OCI-LY7 (cell line): ENCODE results near the gene CYP2B6. TPM values are rescaled to one million over a fixed set of nuclear protein-coding genes. Genes with fewer than 3 reads are reported as not detected.

Experiments used
- BruUV-seq: library from RNA; stranded (reverse); fragments of 400-500 nt; replicated peaks from 2 replicates; lab custom pipeline; 2021; lab: Mats Ljungman, UMichigan
- CTCF ChIA-PET: fragments of 300-600 bp; sonication (Branson Sonifier 250); formaldehyde crosslinking; loops from one replicate; lab custom pipeline; 2022; ENCODE audit warnings: antibody characterized with exemption; ENCODE audit not compliant: unreplicated experiment; lab: Charles Lee
- POLR2A ChIA-PET: fragments of 300-600 bp; sonication (Branson Sonifier 250); formaldehyde crosslinking; loops from one replicate; lab custom pipeline; 2022; ENCODE audit warnings: antibody characterized with exemption; lab: Charles Lee
- DNase-seq: peaks from one replicate; pipeline ENCODE4 v3.0.0-alpha.2; 2015; ENCODE audit warnings: low spot score
- H2AFZ ChIP-seq: fragments of 200-600 bp; sonication (generic), shearing (Covaris generic); 2 replicates; pipeline ENCODE4 v1.6.1; 2014; ENCODE audit warnings: mild to moderate bottlenecking, antibody characterized with exemption, low read length, moderate library complexity
- H3K27ac ChIP-seq: fragments of 200-600 bp; sonication (generic); 2 replicates; pipeline ENCODE4 v1.5.1; 2014; ENCODE audit warnings: mixed run types, low read depth, mild to moderate bottlenecking, moderate library complexity, low read length, inconsistent platforms; ENCODE audit not compliant: poor library complexity, severe bottlenecking
- H3K36me3 ChIP-seq: fragments of 200-600 bp; sonication (generic); 2 replicates; pipeline ENCODE4 v1.6.1; 2014; ENCODE audit warnings: mild to moderate bottlenecking, antibody characterized with exemption, low read length, moderate library complexity, mixed read lengths; ENCODE audit not compliant: insufficient read depth
- H3K4me1 ChIP-seq: fragments of 200-600 bp; sonication (generic); 2 replicates; pipeline ENCODE4 v1.5.1; 2014; ENCODE audit warnings: mild to moderate bottlenecking, low read length; ENCODE audit not compliant: insufficient read depth, poor library complexity, severe bottlenecking
- H3K4me2 ChIP-seq: fragments of 200-600 bp; sonication (generic); 2 replicates; pipeline ENCODE4 v1.6.1; 2014; ENCODE audit warnings: mild to moderate bottlenecking, low read length
- H3K4me3 ChIP-seq: fragments of 200-600 bp; sonication (generic); 2 replicates; pipeline ENCODE4 v1.5.1; 2014; ENCODE audit warnings: mild to moderate bottlenecking, low read depth, low read length; ENCODE audit not compliant: poor library complexity, severe bottlenecking
- H3K79me2 ChIP-seq: fragments of 200-600 bp; sonication (generic); 2 replicates; pipeline ENCODE4 v1.6.1; 2016; ENCODE audit warnings: low read depth, mild to moderate bottlenecking, low read length, moderate library complexity, mixed read lengths; ENCODE audit not compliant: insufficient read depth
- H3K9me2 ChIP-seq: fragments of 200-600 bp; sonication (generic); 2 replicates; pipeline ENCODE4 v1.6.1; 2016; ENCODE audit warnings: mild to moderate bottlenecking, low read length, mixed read lengths; ENCODE audit not compliant: insufficient read depth
- H3K9me3 ChIP-seq: fragments of 200-600 bp; sonication (generic); 2 replicates; pipeline ENCODE4 v1.6.1; 2014; ENCODE audit warnings: mild to moderate bottlenecking, mixed run types, low read length, mixed read lengths
- H4K20me1 ChIP-seq: fragments of 200-600 bp; sonication (generic); 2 replicates; pipeline ENCODE4 v1.6.1; 2014; ENCODE audit warnings: mild to moderate bottlenecking, antibody characterized with exemption, low read length, moderate library complexity, mixed read lengths; ENCODE audit not compliant: insufficient read depth
- CTCF ChIP-seq: fragments of 200-600 bp; sonication (generic); conservative IDR thresholded peaks from 2 replicates; pipeline ENCODE4 v1.5.1; 2014; ENCODE audit warnings: mild to moderate bottlenecking, antibody characterized with exemption, low read length, moderate library complexity, mixed read lengths
- EZH2phosphoT487 ChIP-seq: fragments of 200-600 bp; sonication (generic); IDR thresholded peaks from 2 replicates; pipeline ENCODE4 v1.6.1; 2018; ENCODE audit warnings: low read depth, borderline replicate concordance, mild to moderate bottlenecking, mixed run types, antibody characterized with exemption, low read length, moderate library complexity, mixed read lengths
- intact Hi-C: fragments of 100-400 bp; cut with micrococcal nuclease; formaldehyde crosslinking; loops from one replicate; pipeline ENCODE4 v1.10.0; 2022; ENCODE audit not compliant: unreplicated experiment
- total RNA-seq, 2 experiments: library from RNA; depleted of rRNA in 1 of 2; stranded (reverse); fragments of >200 nt in 1 of 2; shearing (Covaris generic) in 1 of 2; gene quantifications; 2 replicates each; pipeline ENCODE4 v1.2.3, GENCODE V29; 2014 to 2022

CYP2B6 gene
- total RNA-seq, 2 experiments from 2014 or later = not detected

- intact Hi-C loops = no loop called here
- Histone ChIP-seq H4K20me1 (no peaks in the 10 kb centered on the region), H3K9me3 (no peaks in the 10 kb centered on the region), H3K9me2 (no peaks in the 10 kb centered on the region), H2AFZ (no peak overlapping the region), H3K79me2 (no peaks in the 10 kb centered on the region), H3K27ac (no peak overlapping the region), H3K36me3 (no peaks in the 10 kb centered on the region), H3K4me2 (no peak overlapping the region), H3K4me3 (no peak overlapping the region), H3K4me1 (no peaks in the 10 kb centered on the region)
- no TSS peak for BruUV-seq
- CTCF ChIA-PET = no interaction called here
- no peak for DNase-seq
- POLR2A ChIA-PET = no interaction called here
- TF ChIP-seq CTCF (no peak), EZH2phosphoT487 (no peak)
These were observed 9.5 kb upstream of the CYP2B6 start for GRCh38 chr19:40981591-40981990.

- BruUV-seq = no TSS peak
- ChIA-PET CTCF (no interaction called here), POLR2A (no interaction called here)
These were observed 8.4 kb upstream of the CYP2B6 start for GRCh38 chr19:40982594-40983101.

More at GRCh38 chr19:40982594-40983101, 8.4 kb upstream of the CYP2B6 start:
- intact Hi-C loops = no loop called here
- Histone ChIP-seq H3K4me1 (no peaks in the 10 kb centered on the region), H3K4me2 (no peak overlapping the region), H3K9me3 (no peaks in the 10 kb centered on the region), H3K9me2 (no peaks in the 10 kb centered on the region), H3K4me3 (no peak overlapping the region), H2AFZ (no peak overlapping the region), H3K27ac (no peak overlapping the region), H4K20me1 (no peaks in the 10 kb centered on the region), H3K36me3 (no peaks in the 10 kb centered on the region), H3K79me2 (no peaks in the 10 kb centered on the region)
- no peak for TF ChIP-seq EZH2phosphoT487
- TF ChIP-seq CTCF = no peak
- DNase-seq = no peak
